RWPE1 (cell line): ENCODE data around the gene PCED1B.

Source experiments
- CTCF ChIA-PET: fragments of 350-600 bp; sonication (Branson Sonifier 250); formaldehyde crosslinking; extraction: SDS; loops from one replicate; lab custom pipeline; 2021; lab: Yijun Ruan, JAX
- POLR2A ChIA-PET: fragments of 400-600 bp; formaldehyde crosslinking; extraction: SDS; loops from one replicate; lab custom pipeline; 2020; ENCODE audit warnings: antibody characterized with exemption; ENCODE audit not compliant: low non-redundant PET; lab: Yijun Ruan, JAX
- DNase-seq: peaks from one replicate; pipeline ENCODE4 v3.0.0; 2012; ENCODE audit warnings: low spot score
- H3K27ac ChIP-seq: fragments of 450-650 bp; 2 replicates; pipeline ENCODE4 v1.5.1; 2017
- TF ChIP-seq, protein P1 (sequence below): fragments of 450-650 bp; conservative IDR thresholded peaks from 2 replicates; pipeline ENCODE4 v1.5.1; 2017; ENCODE audit warnings: low read depth, mild to moderate bottlenecking

The PCED1B gene

DNA sequence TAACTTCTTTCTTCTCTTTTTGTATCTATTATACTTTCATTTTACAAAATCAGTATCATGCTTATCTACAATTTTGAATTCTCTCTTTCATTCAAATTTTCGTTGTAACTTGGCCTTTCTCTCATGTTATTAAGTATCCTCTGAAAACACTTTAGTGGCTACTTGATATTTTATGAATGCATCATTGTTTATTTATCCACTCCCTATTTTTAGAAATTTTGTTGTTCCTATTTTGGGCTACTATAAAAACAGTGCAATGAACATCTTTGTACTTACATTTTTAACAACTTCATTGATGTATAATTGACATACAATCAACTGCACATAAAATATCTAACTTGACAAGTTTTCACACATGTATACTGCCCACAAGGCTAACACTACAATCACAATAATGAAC, 44.3 kb downstream of the PCED1B start:
- POLR2A ChIA-PET: no interaction called here
- DNase-seq: no peak
- TF ChIP-seq, protein P1, sequence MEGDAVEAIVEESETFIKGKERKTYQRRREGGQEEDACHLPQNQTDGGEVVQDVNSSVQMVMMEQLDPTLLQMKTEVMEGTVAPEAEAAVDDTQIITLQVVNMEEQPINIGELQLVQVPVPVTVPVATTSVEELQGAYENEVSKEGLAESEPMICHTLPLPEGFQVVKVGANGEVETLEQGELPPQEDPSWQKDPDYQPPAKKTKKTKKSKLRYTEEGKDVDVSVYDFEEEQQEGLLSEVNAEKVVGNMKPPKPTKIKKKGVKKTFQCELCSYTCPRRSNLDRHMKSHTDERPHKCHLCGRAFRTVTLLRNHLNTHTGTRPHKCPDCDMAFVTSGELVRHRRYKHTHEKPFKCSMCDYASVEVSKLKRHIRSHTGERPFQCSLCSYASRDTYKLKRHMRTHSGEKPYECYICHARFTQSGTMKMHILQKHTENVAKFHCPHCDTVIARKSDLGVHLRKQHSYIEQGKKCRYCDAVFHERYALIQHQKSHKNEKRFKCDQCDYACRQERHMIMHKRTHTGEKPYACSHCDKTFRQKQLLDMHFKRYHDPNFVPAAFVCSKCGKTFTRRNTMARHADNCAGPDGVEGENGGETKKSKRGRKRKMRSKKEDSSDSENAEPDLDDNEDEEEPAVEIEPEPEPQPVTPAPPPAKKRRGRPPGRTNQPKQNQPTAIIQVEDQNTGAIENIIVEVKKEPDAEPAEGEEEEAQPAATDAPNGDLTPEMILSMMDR: no peak
- CTCF ChIA-PET: no interaction called here
- H3K27ac ChIP-seq: no peak overlapping the region

DNA sequence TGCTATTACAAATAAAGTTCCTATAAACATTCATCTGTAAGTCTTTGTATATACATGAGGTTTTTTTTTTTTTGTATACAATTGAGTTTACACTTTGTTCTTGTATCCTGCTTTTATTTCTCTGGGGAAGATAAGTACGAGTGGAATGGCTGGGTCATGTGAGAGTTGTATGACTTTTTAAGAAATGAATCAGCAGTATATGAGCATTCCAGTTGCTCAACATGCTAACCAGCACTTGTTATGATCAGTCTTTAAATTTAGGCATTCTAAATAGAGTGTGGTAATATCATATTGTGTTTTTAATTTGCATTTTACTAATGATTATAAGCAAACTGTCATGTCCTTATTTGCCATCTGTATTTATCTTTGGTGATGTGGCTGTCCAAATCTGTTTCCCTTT, 45.0 kb downstream of the PCED1B start:
- TF ChIP-seq, protein P1: no peak
- no peak for DNase-seq
- ChIA-PET CTCF (no interaction called here), POLR2A (no interaction called here)
- no peak overlapping the region for H3K27ac ChIP-seq

DNA sequence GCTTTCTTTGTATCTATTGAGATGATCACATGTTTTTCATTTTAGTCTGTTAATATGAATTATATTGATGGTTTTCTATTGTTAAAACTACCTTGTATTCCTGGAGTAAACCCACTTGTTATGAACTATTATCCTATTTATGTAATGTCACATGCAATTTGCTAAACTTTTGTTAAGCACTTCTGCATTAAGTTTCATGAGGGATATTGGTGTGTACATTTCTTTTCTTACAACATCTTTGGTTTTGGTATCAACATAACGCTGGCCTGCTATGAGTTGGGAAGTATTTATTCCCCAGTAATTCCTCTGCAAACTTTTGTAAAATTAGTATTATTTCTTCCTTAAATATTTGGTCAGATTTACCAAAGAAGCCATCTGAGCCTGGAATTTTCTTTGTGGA, 46.8 kb downstream of the PCED1B start:
- DNase-seq: no peak
- ChIA-PET POLR2A (no interaction called here), CTCF (no interaction called here)
- TF ChIP-seq, protein P1: no peak
- H3K27ac ChIP-seq: no peak overlapping the region

DNA sequence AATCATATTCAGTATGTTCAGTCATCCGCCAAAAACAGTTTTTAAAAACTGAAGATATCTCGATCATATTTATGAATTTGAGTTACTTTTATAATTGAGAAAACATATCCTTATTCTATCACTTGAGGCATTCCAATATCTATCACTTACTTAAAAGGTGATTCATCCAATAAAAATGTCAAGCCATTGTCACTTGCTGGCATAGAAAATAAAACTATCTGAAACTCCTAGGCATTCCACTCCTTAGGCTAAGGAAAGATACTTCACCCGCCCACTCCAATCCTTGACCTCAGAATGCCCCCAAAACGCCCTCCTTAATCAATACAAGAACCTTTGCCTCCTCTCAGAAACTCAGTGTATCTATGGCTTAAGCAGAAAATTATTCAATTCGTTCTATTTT, 51.6 kb downstream of the PCED1B start:
- no peak for DNase-seq
- POLR2A ChIA-PET: no interaction called here
- H3K27ac ChIP-seq: no peak overlapping the region
- TF ChIP-seq, protein P1: no peak
- CTCF ChIA-PET: no interaction called here

DNA sequence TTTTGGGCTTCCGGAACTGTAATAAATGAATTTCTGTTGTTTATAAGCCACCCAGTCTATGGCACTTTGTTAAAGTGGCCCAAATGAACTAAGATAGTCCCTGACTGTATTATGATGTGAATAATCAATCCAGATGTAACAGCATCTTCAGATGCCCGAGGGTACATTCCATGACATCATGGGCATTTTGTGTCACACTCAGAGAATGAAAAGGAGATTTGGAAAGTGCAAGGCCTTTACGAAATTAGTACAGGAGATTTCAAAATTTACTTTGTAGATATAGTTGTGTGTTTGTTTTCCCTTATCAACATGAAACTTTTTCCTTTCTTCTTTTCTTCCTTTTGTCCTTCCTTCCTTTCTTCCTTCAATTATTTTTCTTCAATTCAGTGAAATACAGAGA, 54.6 kb downstream of the PCED1B start:
- POLR2A ChIA-PET: no interaction called here
- CTCF ChIA-PET: no interaction called here
- TF ChIP-seq, protein P1: no peak
- DNase-seq: no peak
- H3K27ac ChIP-seq: no peak overlapping the region

DNA sequence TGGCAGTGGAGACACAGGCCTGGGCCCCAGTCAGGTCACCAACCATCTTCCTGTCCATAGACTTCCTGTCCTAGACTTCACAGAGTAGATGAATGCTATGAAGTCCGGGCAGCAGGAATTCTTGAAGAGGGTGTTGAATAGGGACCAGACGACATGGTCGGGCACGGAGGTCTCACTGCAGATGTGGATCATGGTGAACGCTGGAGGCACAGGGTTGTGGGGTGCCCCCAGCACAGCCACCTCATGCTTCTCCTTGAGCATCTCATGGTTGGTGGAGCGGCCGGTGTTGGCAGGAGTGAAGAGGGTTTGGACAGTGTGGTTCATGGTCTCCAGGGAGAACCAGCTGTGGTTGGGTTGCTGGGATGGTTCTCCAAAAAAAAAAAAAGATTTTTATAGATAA, 56.2 kb downstream of the PCED1B start:
- H3K27ac ChIP-seq: no peak overlapping the region
- CTCF ChIA-PET: interaction anchor here (0.6 kb wide), 1 partner anchor 551 kb away, joined by 3 read pairs; no protein-coding TSS in a partner anchor
- TF ChIP-seq, protein P1: no peak
- DNase-seq: no peak
- POLR2A ChIA-PET: no interaction called here
